Astrocyte of the cerebellum (primary cell): ENCODE measurements around the gene C2orf92.

Source experiments
- DNase-seq: peaks from one replicate; pipeline ENCODE4 v3.0.0-alpha.2; 2011; ENCODE audit warnings: low read depth
- H3K4me3 ChIP-seq: 2 replicates; pipeline ENCODE4 v1.5.1; 2011; ENCODE audit warnings: mild to moderate bottlenecking, low read depth, low read length, moderate library complexity
- in situ Hi-C: cut with HindIII; loops from 2 replicates; pipeline ENCODE4 v1.10.0; 2017; ENCODE audit warnings: low sequenced_read_pairs
- TF ChIP-seq, protein P1 (sequence below): IDR thresholded peaks from 2 replicates; pipeline ENCODE4 v1.5.1; 2012; ENCODE audit warnings: low read length, low read depth, moderate library complexity, mild to moderate bottlenecking; ENCODE audit errors: missing control alignments

The C2orf92 gene

DNA sequence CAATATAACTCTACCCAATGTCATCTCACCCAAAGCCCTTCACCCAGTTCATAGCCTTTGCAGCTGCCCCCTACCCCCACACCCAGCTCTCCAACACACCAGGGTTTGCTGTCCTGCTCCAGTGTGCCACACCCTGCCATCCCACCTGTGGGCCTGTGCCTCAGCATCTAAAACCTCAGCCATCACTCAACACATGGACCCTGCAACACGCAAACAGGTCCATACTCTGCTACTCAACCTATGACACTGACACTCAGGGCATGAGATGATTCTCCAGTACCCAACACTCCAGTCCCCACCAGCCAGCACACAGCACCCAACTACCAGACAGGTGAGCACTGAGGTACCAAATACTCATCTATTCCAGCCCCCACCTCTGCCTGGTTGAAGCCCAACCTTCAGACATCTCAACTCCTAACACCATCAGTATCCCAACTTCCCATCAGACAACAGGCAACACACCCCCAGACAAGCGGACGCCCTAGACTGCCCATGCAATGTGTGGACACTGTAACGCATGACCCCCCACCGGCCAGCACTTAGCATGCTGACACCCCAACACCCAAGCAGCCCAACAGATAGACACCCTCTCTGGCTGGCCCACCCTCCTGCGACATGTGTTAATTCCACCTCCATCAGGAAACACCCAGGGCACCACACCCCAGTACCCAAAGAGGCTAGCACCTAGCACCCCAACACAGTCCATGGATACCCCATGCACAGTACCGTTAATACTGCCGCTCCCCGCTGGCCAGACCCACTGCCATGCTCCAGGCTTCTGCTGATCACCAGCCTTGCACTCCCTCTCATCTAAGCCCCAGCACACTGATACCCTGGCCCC is 68.9 kb downstream of the C2orf92 start:
- TF ChIP-seq, protein P1, sequence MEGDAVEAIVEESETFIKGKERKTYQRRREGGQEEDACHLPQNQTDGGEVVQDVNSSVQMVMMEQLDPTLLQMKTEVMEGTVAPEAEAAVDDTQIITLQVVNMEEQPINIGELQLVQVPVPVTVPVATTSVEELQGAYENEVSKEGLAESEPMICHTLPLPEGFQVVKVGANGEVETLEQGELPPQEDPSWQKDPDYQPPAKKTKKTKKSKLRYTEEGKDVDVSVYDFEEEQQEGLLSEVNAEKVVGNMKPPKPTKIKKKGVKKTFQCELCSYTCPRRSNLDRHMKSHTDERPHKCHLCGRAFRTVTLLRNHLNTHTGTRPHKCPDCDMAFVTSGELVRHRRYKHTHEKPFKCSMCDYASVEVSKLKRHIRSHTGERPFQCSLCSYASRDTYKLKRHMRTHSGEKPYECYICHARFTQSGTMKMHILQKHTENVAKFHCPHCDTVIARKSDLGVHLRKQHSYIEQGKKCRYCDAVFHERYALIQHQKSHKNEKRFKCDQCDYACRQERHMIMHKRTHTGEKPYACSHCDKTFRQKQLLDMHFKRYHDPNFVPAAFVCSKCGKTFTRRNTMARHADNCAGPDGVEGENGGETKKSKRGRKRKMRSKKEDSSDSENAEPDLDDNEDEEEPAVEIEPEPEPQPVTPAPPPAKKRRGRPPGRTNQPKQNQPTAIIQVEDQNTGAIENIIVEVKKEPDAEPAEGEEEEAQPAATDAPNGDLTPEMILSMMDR, result no peak
- H3K4me3 ChIP-seq, result no peak overlapping the region
- DNase-seq, result no peak
- in situ Hi-C loops, result no loop called here

DNA sequence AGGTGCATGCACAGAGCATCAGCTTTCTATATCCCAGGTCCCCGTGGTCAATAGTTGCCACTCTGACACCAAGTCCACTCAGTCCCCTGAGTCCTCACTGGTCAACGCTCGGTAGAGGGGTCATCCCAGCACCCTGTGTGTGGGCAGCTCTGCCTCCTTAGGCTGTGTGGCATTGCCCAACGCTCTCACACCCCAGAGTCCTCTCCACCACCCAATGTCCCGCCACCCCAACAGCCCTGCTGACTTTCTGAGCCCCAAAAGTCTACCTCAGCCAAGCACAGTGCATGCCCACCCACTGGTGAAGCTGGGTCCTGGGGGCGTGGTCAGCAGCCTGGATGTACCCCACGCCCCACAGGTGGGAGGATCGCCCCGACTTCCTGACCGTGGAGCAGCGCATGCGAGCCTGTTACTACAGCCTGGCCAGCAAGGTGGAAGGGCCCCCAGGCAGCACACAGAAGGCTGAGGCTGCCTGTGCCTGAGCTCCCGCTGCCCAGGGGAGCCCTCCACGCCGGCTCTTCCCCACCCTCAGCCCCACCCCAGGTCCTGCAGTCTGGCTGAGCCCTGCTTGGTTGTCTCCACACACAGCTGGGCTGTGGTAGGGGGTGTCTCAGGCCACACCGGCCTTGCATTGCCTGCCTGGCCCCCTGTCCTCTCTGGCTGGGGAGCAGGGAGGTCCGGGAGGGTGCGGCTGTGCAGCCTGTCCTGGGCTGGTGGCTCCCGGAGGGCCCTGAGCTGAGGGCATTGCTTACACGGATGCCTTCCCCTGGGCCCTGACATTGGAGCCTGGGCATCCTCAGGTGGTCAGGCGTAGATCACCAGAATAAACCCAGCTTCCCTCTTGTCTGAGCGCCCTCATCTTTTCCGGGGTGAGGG is 69.7 kb downstream of the C2orf92 start:
- no peak overlapping the region for H3K4me3 ChIP-seq
- DNase-seq, result no peak
- TF ChIP-seq, protein P1, result no peak
- in situ Hi-C loops, result no loop called here

DNA sequence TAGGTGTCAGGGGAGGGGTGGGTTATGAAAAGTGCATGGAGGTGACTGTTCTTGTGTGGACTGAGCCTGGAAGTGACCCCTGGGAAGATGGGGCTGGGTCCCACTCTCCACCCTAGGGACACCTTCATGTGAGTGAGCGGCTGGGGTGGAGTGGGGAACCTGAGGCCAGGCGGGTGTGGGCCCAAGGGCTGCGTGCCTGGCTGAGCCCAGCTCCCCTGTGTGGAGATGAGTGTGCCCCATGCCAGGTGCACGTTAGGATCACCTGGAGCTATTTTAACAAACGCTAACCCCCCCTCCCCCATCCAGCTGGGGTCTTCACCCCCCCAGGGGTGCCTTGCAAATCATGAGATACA is 70.4 kb downstream of the C2orf92 start:
- TF ChIP-seq, protein P1, result no peak
- H3K4me3 ChIP-seq, result no peak overlapping the region
- in situ Hi-C loops, result no loop called here
- DNase-seq, result no peak

DNA sequence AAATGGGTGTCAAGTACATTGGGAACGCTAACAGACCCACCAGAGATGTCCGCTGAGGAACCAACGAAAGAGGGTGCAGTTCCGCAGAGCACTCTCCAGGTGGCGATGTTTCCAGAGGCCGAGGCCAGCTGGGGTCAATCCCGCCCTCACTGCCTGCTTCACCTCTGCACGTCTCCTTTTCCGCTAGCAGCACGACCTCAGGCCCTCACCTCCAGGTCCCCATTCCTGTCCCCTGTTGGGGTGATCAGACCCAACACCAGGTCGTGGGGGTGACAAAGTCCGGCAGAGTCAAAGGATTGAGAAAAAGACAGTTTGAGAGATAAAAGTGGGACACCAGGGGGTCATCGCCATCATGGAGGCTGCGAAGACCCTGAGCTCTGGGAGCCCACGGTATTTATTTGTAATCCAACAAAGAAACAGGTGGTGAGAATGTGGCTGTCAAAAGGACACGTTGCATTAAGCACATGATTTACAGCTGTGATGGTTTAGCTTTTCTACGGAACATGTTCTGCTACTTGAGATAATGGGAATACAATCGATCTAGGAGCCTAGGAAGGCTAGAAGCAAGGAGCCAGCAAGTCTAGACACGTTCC is 71.2 kb downstream of the C2orf92 start:
- in situ Hi-C loops, result no loop called here
- H3K4me3 ChIP-seq, result no peak overlapping the region
- TF ChIP-seq, protein P1, result peak; percentile 72
- no peak for DNase-seq

DNA sequence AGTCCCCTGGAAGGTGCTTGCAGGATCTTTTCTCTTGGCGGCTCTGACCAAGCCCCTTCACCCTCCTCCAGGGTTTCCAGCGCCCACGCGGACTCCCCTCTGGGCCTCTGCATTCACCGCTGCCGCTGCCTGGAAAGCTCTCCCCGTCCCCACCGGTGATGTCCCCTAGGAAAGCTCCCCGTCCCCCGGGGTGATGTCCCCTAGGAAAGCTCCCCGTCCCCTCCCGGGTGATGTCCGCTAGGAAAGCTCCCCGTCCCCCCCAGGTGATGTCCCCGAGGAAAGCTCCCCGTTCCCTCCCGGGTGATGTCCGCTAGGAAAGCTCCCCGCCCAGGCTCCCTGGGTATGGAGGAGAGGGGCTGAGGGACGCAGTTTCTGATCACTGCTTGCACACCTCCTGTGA is 71.7 kb downstream of the C2orf92 start:
- no peak for DNase-seq
- TF ChIP-seq, protein P1, result no peak
- in situ Hi-C loops, result no loop called here
- H3K4me3 ChIP-seq, result no peak overlapping the region

DNA sequence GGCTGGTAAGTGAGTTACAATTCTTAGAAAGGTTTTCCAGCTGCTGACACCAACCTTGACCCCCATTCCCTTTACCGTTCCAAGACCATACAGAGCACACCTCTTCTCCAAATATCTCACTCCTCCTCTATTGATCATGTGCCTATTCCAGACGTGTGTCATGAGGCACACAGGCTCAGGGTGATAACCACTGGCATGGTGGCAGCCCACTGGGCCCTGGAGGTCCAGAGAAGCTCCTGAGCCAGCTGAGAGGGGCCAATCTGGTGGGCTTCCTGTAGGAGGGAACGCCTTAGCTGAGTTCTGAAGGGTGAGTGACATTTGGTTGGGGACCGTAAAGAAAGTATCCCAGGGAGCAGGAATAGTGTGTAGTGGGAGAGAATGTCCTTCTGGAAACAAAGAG is 72.2 kb downstream of the C2orf92 start:
- TF ChIP-seq, protein P1, result no peak
- H3K4me3 ChIP-seq, result no peak overlapping the region
- in situ Hi-C loops, result no loop called here
- no peak for DNase-seq
